ENCODE data around the gene ADD1.
A peak's percentile ranks its signal among the peaks of the same experiment; 100 is the strongest.
"Not testable (repeated sequence)": the region's sequence is repeated elsewhere in the genome, so short reads cannot be mapped to it uniquely, and the experiment has no call there.

Gene ADD1

DNA sequence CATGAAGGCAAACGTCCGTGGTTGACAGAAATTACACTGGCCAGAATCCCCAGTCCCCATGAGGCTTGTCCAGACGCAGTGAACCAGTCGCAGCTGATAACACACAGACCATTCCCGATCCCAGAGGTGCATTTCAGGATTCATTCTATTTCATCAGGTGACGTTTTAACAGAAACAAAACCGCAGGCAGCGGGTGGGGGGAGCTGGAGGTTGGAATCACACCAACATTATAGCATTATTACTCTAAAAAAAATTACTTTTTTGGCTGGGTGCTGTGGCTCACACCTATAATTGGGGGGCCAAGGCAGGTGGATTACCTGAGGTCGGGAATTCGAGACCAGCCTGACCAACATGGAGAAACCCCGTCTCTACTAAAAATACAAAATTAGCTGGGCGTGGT lies 94.3 kb downstream of the ADD1 start:
- ATAC-seq (no peak), DNase-seq (peak in 1 of 2 donors; percentile 7)
- no peaks in the 10 kb centered on the region for H3K9me3 Mint-ChIP-seq
- H3K4me3 Mint-ChIP-seq: no peak overlapping the region
- peak overlapping the region in 1 of 2 donors; percentile 34 for H3K27ac Mint-ChIP-seq
- peaks cover 65% of the 10 kb centered on the region for H3K4me1 Mint-ChIP-seq
- H3K27me3 Mint-ChIP-seq: no peaks in the 10 kb centered on the region

DNA sequence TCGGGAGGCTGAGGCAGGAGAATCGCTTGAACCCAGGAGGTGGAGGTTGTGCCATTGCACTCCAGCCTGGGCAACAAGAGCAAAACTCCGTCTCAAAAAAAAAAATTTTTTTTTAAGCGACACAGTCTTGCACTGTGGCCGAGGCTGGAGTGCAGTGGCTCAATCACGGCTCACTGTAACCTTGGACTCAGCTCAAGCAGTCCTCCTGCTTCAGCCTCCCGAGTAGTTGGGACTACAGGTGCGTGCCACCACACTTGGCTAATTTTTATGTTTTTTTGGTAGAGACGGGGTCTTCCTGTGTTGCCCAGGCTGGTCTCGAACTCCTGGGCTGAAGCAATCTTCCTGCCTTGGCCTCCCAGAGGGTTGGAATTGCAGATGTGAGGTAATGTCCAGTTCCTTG lies 94.8 kb downstream of the ADD1 start:
- H3K4me1 Mint-ChIP-seq: peaks cover 62% of the 10 kb centered on the region
- not testable (repeated sequence) for H3K27me3 Mint-ChIP-seq, H3K9me3 Mint-ChIP-seq, ATAC-seq
- peak overlapping the region in 1 of 2 donors; percentile 77 for H3K27ac Mint-ChIP-seq
- DNase-seq: peak in 1 of 2 donors; percentile 8
- H3K4me3 Mint-ChIP-seq: peak overlapping the region in 1 of 2 donors; percentile 17

DNA sequence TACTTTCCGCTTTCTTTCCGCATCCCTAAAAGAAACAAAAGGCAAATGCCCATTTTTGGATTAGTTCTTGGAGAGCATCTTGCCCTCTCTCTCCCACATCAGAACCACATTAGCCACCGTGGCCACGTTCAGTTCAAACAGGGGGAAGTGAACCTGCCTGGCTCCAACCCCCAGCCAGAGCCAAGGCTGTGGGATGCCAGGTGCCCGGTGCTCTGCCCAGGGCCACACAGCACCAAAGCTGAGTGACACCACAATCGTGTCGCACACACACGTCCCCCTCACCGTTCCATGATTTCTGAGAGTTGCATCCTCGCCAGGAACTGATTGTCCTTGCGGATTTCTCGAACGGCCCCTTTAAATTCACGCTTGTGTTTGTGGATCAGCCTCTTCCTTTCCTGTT lies 95.3 kb downstream of the ADD1 start:
- DNase-seq (peak in 1 of 2 donors; percentile 7), ATAC-seq (no peak)
- no peaks in the 10 kb centered on the region for H3K27me3 Mint-ChIP-seq
- no peaks in the 10 kb centered on the region for H3K9me3 Mint-ChIP-seq
- peaks cover 61% of the 10 kb centered on the region for H3K4me1 Mint-ChIP-seq
- H3K27ac Mint-ChIP-seq: peak overlapping the region in 1 of 2 donors; percentile 77
- peak overlapping the region in 1 of 2 donors; percentile 17 for H3K4me3 Mint-ChIP-seq

DNA sequence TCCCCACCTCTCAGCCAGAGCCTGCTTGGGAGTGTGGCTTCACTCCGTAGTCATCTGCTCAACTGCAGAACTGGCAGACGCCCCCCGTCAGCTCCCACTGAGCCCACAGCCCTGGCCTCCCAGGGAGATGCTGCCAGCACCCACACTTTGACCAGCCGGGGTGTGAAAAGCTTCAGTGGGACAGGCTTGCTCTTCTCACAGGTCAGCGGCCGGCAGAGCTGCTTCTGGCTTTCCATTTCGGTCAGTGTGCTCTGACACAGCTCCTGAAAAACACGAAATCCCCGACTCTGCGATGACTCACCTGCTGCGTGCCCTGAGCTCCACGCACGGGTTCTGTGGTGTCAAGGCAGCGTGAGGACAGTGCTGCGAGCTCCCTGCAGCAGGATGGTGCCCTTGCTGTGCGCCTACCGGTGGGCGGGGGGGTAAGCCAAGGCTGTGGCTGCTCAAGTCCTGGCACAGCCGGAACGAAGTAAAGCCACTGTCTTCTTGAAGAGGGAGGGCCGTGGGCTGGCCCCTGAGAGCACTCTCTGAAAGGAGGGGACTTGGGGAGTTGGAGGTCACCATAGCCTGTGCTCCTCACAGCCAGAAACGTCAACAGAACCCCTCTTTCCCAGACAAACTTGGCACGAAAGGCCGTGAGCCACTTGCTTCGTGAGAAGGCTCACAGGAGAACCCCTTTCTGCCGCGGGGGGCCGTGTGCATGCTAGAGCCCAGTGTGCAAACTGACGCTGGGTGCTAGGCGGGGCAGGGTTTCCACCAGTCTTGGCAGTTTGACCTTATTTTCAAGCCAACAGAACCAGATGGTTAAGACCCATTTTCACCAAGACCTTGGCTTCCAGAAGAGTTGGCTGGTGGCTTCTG lies 96.0 kb downstream of the ADD1 start:
- Mint-ChIP-seq H3K27me3 (no peaks in the 10 kb centered on the region), H3K4me1 (peaks cover 68% of the 10 kb centered on the region), H3K27ac (peak overlapping the region; percentile 49 to 71), H3K4me3 (no peak overlapping the region), H3K9me3 (no peaks in the 10 kb centered on the region)
- no peak for ATAC-seq
- peak in 1 of 2 donors; percentile 12 for DNase-seq

DNA sequence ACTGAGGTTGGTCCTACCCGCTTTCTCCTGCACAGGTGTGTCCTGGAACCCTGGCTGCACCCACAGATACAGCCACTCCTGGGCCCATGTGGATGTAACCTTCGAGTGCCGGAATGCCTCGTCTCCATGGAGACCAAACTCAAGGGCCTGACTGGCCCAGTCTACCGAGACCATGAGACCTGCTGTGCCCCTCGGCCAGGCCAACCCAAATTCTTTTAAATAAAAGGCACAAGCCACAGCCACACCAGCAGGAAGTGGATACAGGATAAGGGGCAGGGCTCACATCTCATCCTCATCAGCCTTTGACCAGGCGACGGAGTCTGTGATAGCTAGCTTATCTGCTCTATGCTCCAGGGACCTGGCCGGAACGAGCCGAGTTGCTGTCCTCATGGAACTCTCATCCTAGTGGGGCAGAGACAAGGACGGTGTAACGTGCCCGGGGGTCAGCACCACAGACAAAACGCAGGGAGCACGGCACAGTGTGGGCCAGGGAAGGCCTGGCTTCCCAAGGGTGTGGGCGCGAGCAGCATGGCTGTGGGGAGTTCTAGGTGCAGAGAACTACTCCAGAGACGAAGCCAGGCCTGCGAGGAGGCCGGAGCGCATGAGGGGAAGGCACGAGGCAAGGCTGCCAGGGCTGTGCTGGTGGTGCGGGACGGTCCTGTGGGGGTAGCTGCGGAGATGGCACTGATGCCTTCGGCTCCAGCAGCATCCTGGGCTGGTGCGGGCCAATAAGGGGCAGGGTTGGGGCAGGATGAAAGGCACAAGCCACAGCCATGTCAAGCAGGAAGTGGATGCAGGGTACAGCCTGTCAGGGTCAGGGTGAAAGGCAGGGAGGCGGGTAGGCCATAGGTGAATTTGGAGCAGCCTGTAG lies 96.9 kb downstream of the ADD1 start:
- Mint-ChIP-seq H3K27me3 (no peaks in the 10 kb centered on the region), H3K27ac (peak overlapping the region; percentile 31 to 97), H3K4me3 (no peak overlapping the region), H3K4me1 (peaks cover 65% of the 10 kb centered on the region), H3K9me3 (no peaks in the 10 kb centered on the region)
- ATAC-seq (no peak), DNase-seq (peak in 1 of 2 donors; percentile 10)

DNA sequence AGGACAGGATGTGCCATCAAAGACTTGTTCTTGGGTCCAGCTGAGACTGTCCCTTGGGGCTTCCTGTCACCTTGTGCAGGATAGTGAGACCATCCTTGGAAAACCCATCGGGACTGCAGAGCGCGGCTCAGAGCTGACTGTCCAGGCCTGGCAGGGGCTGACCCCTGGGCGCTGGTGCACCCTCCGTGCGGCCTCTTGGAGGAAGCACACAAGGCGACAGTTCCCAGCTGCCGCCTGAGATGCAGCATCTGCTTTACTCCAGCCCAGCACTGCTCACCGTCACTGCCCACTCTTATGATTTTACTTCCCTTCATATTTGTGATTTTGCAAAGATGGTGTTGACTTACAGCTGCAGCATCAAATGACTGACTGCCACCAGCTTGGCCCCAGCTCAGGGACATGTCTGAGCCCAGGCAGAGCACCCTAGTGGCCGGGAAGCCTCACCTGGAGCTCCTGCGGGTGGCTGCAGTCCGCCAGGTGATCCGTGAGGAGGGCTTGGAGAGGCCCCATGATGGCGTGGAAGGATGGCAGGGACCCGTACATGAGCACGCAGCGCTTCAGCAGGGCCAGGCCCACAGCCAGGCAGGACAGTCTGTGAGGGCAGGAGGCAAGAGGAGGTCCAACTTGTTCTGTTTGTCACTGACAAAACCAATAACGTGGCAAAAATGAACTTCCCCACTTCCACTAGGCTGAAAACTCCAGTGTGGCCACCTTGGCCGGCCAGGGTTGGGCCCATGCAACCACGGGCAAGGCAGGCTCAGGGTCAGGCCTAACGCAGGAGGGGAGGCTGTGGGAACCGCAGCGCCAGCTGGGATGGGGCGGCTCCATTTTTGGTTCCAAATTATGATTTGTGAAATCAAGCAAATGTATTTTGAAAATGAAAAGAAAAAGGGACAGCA lies 97.7 kb downstream of the ADD1 start:
- Mint-ChIP-seq H3K27ac (peak overlapping the region in 1 of 2 donors; percentile 97), H3K27me3 (no peaks in the 10 kb centered on the region), H3K4me1 (peaks cover 57% of the 10 kb centered on the region), H3K9me3 (no peaks in the 10 kb centered on the region), H3K4me3 (no peak overlapping the region)
- ATAC-seq (no peak), DNase-seq (no peak)

DNA sequence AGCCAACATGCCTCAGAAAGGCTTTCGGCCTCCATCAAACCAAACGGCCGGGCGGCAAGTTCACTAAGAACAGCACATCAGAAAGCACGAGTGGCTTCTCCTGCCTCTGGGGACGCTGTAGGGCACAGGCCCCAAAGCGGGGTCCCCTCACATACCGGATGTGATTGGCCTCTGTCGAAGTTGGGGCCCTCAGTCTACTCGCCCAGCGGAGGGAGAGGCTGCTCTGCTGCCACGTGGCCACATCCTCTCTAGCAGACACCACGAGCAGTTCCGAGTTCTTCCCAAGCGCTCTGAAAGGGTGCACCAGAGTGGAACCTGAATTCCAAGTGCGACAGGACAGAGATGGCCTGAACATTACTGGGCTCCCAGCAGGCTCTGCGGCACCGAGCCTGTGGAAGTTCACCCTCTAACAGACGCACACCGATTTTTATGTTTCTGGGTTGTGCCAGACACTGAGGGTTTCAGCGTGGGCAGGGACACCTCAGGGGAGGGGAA lies 98.4 kb downstream of the ADD1 start:
- H3K27me3 Mint-ChIP-seq: no peaks in the 10 kb centered on the region
- DNase-seq: no peak

DNA sequence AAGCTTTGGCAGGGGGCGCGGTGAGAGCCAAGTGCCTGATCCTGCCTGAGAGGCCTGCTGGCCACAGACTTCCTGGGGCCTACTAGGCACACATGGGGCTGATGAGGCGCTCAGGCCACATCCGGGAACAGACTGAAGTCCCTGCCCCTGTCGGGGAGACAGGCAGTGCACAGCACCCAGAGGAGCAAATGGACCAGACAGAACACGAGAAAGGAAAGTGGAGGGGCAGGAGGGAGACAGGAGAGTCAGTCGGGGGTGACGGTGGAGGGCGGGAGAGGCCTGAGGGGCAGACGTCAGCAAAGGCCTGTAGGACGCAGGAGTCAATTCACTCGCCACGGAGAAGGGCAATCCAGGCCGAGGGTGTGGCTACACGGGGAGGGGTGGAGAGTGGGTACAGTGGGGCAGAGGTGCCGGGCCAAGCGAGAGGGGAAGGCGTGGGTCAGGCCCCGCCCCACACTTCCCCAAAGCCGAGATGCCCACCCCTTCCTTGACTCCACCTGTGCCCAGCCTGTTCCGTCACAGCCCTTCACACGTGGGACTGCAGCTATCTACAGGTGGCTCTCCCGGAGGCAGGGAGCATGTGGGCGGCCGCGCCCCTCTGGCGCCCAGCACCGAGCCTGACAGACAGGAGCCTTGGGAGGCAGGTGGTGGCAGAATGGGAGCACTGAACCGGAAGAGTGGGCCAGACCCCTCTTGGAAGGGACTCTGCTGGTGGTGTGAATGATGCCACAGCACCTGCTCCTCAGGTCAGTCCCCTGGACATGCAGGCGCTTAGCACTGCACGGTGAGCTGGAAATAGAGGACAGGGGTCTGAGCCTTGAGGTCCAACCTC lies 99.1 kb downstream of the ADD1 start:
- Mint-ChIP-seq H3K9me3 (no peaks in the 10 kb centered on the region), H3K27me3 (no peaks in the 10 kb centered on the region), H3K4me3 (no peak overlapping the region), H3K27ac (peak overlapping the region; percentile 87 to 92), H3K4me1 (peaks cover 43% of the 10 kb centered on the region)
- DNase-seq (no peak), ATAC-seq (peak; percentile 50)

More for the DNA sequence above, 98.4 kb downstream of the ADD1 start:
- H3K9me3 Mint-ChIP-seq: no peaks in the 10 kb centered on the region
- peak; percentile 2 for ATAC-seq
- H3K27ac Mint-ChIP-seq: peak overlapping the region; percentile 87 to 92
- H3K4me1 Mint-ChIP-seq: peaks cover 50% of the 10 kb centered on the region
- H3K4me3 Mint-ChIP-seq: no peak overlapping the region

DNA sequence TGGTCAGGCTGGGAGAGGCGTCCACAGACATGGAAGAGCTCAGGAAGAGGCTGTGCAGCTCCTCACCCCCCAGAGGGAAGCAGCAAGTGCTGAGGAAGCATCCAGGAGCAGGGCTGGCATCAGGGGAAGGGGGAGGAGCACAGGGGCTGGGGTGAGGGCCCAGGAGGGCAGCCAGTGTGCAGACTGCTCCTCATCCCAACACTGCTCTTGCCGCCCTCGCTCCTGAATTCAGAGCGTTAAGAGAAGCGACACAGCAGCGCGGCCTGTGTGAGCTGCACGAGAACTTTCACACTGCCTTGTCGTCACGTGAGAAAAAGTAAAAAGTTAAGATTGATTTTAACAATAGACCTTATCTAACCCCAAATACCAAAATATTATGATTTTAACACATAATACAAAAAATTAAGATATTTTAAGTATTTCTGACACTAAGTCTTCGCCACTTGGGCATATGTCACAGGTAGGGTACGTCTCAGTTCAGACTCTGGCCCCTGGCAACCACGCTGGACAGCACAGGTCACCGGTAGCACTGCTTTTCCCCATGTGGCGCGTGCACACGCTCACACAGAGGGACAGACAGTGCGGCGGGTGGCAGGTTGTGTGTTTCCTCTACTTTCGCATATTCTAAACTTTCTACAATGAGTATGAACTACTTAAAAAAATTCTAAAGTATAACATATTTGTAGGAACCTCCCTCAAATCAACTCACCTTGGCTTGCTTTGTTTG lies 99.9 kb downstream of the ADD1 start:
- ATAC-seq (no peak), DNase-seq (no peak)
- no peak overlapping the region for H3K4me3 Mint-ChIP-seq

DNA sequence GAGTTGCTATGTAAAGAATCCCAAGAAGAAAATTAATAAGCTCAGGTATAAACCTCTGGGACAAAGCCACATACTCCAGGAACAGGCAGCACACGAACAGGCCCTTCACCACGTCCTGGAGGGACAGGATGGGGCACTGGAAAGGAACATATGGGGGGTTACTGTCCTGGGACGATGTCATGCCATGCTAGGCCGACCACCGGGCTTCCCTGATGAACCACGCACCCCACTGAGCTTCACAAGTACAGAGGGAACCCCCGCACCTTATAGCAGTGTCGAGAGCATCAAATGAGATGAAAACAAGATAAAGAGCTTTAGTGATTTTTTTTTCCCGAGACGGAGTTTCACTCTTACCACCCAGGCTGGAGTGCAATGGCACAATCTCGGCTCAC lies 100.4 kb downstream of the ADD1 start:
- ATAC-seq: no peak
- peaks cover 34% of the 10 kb centered on the region for H3K4me1 Mint-ChIP-seq
- no peaks in the 10 kb centered on the region for H3K27me3 Mint-ChIP-seq
- no peak for DNase-seq
- H3K4me3 Mint-ChIP-seq: no peak overlapping the region
- no peaks in the 10 kb centered on the region for H3K9me3 Mint-ChIP-seq
- H3K27ac Mint-ChIP-seq: no peak overlapping the region

More for the DNA sequence above, 99.9 kb downstream of the ADD1 start:
- peaks cover 39% of the 10 kb centered on the region for H3K4me1 Mint-ChIP-seq
- no peaks in the 10 kb centered on the region for H3K27me3 Mint-ChIP-seq
- peak overlapping the region; percentile 5 to 72 for H3K27ac Mint-ChIP-seq
- H3K9me3 Mint-ChIP-seq: no peaks in the 10 kb centered on the region

DNA sequence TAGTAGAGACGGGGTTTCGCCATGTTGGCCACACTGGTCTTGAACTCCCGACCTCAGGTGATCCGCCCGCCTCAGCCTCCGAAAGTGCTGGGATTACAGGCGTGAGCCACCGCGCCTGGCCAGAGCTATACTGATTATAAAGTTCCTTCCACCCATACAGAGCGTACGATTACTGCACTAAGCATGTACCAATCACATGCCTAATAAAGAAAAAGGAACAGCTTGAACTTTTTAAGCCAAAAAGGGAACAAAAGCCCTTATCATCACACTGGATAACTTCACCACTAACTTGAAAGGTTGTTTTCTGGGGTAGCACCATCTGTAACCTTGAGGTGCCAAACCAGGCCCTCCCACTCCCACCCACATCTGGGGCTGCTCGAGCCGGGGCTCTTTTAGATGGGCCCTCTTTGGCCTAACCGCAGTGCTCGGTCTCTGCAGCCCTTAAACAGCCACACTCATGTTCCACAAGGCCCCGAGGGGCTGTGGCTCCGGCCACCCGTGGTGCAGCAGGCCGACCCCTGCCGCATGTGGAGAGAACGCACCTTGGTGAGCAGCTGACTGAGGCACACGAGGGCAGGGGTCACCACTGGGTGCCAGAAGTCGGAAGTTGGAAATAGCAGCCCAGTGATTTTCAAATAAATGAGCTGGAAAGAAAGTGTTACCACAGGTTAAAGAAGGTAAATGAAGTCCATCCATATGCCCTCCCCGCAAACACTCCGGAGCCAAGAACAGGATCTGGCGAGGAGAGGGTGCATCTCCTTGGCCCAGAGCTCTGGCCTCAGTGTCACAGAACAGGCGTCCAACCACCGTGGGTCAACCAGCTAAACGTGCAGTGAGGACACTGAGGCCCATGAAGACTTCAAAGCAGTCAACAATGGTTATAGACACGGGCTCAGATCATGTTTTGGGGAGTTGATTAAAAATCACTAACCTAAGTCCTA lies 101.2 kb downstream of the ADD1 start:
- peaks cover 27% of the 10 kb centered on the region for H3K4me1 Mint-ChIP-seq
- no peak overlapping the region for H3K4me3 Mint-ChIP-seq
- H3K27me3 Mint-ChIP-seq: no peaks in the 10 kb centered on the region
- no peaks in the 10 kb centered on the region for H3K9me3 Mint-ChIP-seq
- no peak for DNase-seq
- H3K27ac Mint-ChIP-seq: peak overlapping the region; percentile 20 to 24
- no peak for ATAC-seq

DNA sequence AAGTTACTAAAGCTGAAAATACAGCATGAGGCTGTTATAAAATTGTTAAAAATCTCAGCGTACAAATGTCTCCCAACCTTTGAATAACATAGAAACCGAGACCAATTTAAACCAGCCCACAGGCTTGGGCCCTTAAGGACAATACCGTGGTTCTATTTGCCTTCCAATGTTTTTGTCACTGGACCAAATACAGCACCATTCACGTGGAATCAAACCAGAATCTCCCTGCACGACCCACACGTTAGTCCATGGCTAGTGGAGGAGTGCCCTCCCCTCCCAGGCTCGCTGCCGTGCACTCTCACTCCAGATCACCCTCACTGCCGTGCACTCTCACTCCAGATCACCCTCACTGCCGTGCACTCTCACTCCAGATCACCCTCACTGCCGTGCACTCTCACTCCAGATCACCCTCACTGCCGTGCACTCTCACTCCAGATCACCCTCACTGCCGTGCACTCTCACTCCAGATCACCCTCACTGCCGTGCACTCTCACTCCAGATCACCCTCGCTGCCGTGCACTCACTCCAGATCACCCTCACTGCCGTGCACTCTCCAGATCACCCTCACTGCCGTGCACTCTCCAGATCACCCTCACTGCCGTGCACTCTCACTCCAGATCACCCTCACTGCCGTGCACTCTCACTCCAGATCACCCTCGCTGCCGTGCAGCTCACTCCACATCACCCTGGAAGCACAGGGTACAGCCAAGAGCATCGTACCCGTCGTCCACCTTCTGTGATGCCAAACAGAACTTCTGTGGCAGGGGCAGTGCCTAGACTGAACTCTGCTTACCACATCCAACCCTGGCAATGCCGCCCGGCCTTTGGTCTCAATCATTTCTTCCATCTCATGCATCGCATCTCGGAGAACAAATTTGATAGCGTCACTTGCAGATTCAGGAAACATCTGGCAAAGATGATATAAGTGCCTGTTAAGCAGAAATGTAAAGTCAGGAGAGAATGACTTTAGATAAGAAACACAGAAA lies 102.3 kb downstream of the ADD1 start:
- peaks cover 19% of the 10 kb centered on the region for H3K4me1 Mint-ChIP-seq
- H3K4me3 Mint-ChIP-seq, ATAC-seq, H3K9me3 Mint-ChIP-seq, H3K27me3 Mint-ChIP-seq, DNase-seq, H3K27ac Mint-ChIP-seq: not testable (repeated sequence)

Data from stimulated activated naive CD8-positive, alpha-beta T cell treated with anti-CD3 and anti-CD28 coated beads, Interleukin-15, amount 100 ng/mL, for 72 hours (primary cell).